Ovary (tissue), 3 donors: ENCODE results near the gene MBP.

Experiments
- CTCF ChIP-seq, 3 donors: fragments of 450-650 bp in 2 of 3; fragments of 200-600 bp in 1 of 3; IDR thresholded peaks; one replicate each; pipeline versions ENCODE4 v1.5.1 to v1.8.0; 2016 to 2022; ENCODE audit warnings: antibody characterized with exemption in 3 of 3, mild to moderate bottlenecking in 1 of 3
- EP300 ChIP-seq: sonication (generic); formaldehyde crosslinking; IDR thresholded peaks from one replicate; pipeline ENCODE4 v1.6.1; 2017; ENCODE audit warnings: antibody characterized with exemption
- donor health status: DM: no; HTN: no; CAD: no.

GRCh38 chr18:77069482-77069881, 63.1 kb downstream of the MBP start:
- TF ChIP-seq EP300 (no peak), CTCF (IDR thresholded peaks at IDR 0.05) (no peak)
